WTC11 (cell line): ENCODE data around the gene NUDT17. TPM values are rescaled to one million over a fixed set of nuclear protein-coding genes. Genes with fewer than 3 reads are reported as not detected.

Source experiments
- ATAC-seq: fragments of 200-7000 bp; cut with Tn5 transposase; 2 replicates; pipeline ENCODE4 v1.10.0; 2021; ENCODE audit warnings: mild to moderate bottlenecking, moderate library complexity
- CTCF ChIA-PET: fragments of 300-600 bp; sonication (Branson Sonifier 250); formaldehyde crosslinking; loops from one replicate; lab custom pipeline; 2021; ENCODE audit warnings: antibody characterized with exemption; lab: Charles Lee
- POLR2A ChIA-PET: fragments of 350-600 bp; sonication (Branson Sonifier 250); formaldehyde crosslinking; loops from one replicate; lab custom pipeline; 2021; ENCODE audit warnings: antibody characterized with exemption; lab: Charles Lee
- DNase-seq: peaks from one replicate; pipeline ENCODE4 v3.0.0; 2021; ENCODE audit warnings: low spot score
- H3K27ac Mint-ChIP-seq: 2 replicates; pipeline ENCODE4 v1.8.0; 2021; ENCODE audit warnings: mixed read lengths
- H3K27me3 Mint-ChIP-seq: 2 replicates; pipeline ENCODE4 v1.8.0; 2021; ENCODE audit warnings: low read depth, mild to moderate bottlenecking, moderate library complexity, mixed read lengths
- H3K36me3 Mint-ChIP-seq: 2 replicates; pipeline ENCODE4 v1.8.0; 2021; ENCODE audit warnings: mixed read lengths
- H3K4me1 Mint-ChIP-seq: 2 replicates; pipeline ENCODE4 v1.8.0; 2022; ENCODE audit warnings: mixed read lengths
- H3K4me3 Mint-ChIP-seq: 2 replicates; pipeline ENCODE4 v1.8.0; 2021; ENCODE audit warnings: mild to moderate bottlenecking, moderate library complexity, mixed read lengths
- H3K9me3 Mint-ChIP-seq: 2 replicates; pipeline ENCODE4 v1.8.0; 2021; ENCODE audit warnings: mixed read lengths
- JAZF1 ChIP-seq: fragments of 250-450 bp; sonication (Bioruptor Pico); IDR thresholded peaks from 2 replicates; pipeline ENCODE4 v1.9.0; 2021; ENCODE audit warnings: moderate library complexity, mild to moderate bottlenecking, inconsistent platforms
- RORB ChIP-seq: fragments of 250-450 bp; sonication (Bioruptor Pico); IDR thresholded peaks from 2 replicates; pipeline ENCODE4 v1.9.0; 2021; ENCODE audit warnings: mild to moderate bottlenecking
- TEAD4 ChIP-seq: sonication (generic); formaldehyde crosslinking; IDR thresholded peaks from 2 replicates; pipeline ENCODE4 v1.8.0; 2022; ENCODE audit warnings: mild to moderate bottlenecking, missing genetic modification reagents
- ZBTB21 ChIP-seq: sonication (generic); formaldehyde crosslinking; IDR thresholded peaks from 2 replicates; pipeline ENCODE4 v1.8.1; 2023; ENCODE audit warnings: mild to moderate bottlenecking, missing genetic modification reagents, borderline replicate concordance
- ZNF138 ChIP-seq: sonication (generic); formaldehyde crosslinking; conservative IDR thresholded peaks from 2 replicates; pipeline ENCODE4 v1.8.1; 2022; ENCODE audit warnings: mild to moderate bottlenecking, moderate library complexity, missing genetic modification reagents
- ZNF317 ChIP-seq: sonication (generic); formaldehyde crosslinking; IDR thresholded peaks from 2 replicates; pipeline ENCODE4 v1.8.1; 2023; ENCODE audit warnings: low read depth, mild to moderate bottlenecking, moderate library complexity, missing genetic modification reagents, borderline replicate concordance
- total RNA-seq: library from RNA; stranded (reverse); gene quantifications from 3 replicates; pipeline ENCODE4 v1.2.3, GENCODE V29; 2021
- TF ChIP-seq, protein P1 (sequence below): sonication (generic); formaldehyde crosslinking; IDR thresholded peaks from 2 replicates; pipeline ENCODE4 v1.8.0; 2022; ENCODE audit warnings: mild to moderate bottlenecking, missing genetic modification reagents
- TF ChIP-seq, protein P2 (sequence below): fragments of 250-450 bp; sonication (Bioruptor Pico); IDR thresholded peaks from 2 replicates; pipeline ENCODE4 v1.9.0; 2021; ENCODE audit warnings: mild to moderate bottlenecking, borderline replicate concordance
- TF ChIP-seq, protein P3 (sequence below): sonication (generic); formaldehyde crosslinking; IDR thresholded peaks from 2 replicates; pipeline ENCODE4 v1.8.0; 2023; ENCODE audit warnings: mild to moderate bottlenecking, missing genetic modification reagents
- TF ChIP-seq, protein P4 (sequence below): sonication (generic); formaldehyde crosslinking; IDR thresholded peaks from 2 replicates; pipeline ENCODE4 v1.8.1; 2022; ENCODE audit warnings: mild to moderate bottlenecking, missing genetic modification reagents, moderate library complexity, borderline replicate concordance

NUDT17 gene
- total RNA-seq, 1 experiment from 2014 or later = 2.7 TPM

DNA sequence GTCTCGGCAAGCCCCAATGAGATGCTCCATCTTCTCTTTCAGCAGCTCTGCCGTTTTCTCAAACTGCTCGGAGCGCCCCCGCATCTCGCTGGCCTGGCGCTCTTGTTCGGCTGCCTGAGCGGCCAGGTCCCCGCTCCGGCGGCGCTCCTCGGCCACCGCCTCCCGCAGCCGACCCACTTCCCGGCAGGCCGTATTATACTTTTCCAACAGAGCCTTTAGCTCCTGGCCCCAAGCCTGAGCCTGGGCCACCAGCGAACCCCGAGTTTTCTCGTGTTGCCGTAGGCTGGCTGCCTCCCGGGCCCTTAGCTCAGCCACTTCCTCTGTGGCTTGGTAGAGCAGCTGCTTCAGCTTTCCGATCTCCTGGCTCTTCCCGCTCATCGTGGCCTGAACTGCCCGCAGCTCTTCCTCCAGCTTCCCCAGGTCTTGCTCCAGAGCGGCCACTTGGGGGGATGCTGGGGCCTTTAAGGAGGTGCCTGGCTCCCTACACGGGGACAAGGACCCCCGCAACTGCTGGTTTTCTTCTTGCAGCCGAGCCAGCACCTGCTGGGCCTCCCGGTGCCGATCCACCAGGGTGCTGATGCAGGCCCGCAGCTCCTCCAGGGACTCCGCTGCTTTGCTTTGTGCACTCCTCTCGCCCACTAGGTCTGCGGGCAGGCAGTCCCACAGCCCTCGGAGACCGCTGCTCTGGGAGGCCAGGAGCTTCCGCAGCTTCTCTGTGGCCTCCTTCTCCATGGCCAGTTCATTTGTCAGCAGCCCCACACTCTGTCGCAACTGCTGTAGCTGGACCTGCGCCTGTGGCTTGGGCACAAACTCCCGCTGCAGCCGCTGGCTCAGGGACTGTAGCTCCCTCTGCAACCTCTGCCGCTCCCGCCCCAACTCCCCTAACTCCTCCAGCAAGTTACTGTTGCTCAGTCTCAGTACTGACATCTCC, 26.8 kb downstream of the NUDT17 start:
- H3K4me3 Mint-ChIP-seq = peak overlapping the region; percentile 69
- no peak for TF ChIP-seq ZBTB21 (CRISPR knock-in tag)
- TF ChIP-seq, protein P1, sequence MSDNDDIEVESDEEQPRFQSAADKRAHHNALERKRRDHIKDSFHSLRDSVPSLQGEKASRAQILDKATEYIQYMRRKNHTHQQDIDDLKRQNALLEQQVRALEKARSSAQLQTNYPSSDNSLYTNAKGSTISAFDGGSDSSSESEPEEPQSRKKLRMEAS (CRISPR knock-in tag) = peak; percentile 8; the same call in 1 of the 2 replicates
- peaks cover 39% of the 10 kb centered on the region for H3K27me3 Mint-ChIP-seq
- peak; percentile 76 for ATAC-seq
- peak; percentile 57 for DNase-seq
- no peaks in the 10 kb centered on the region for H3K9me3 Mint-ChIP-seq
- peaks cover 37% of the 10 kb centered on the region for H3K4me1 Mint-ChIP-seq
- no peaks in the 10 kb centered on the region; the same call in 1 of the 2 replicates for H3K36me3 Mint-ChIP-seq
- no peak overlapping the region; the same call in 1 of the 2 replicates for H3K27ac Mint-ChIP-seq
- ChIA-PET POLR2A (interaction anchor here (0.5 to 2.9 kb wide), 6 partner anchors 9 to 55 kb away, joined by 3 to 46 read pairs (median 4); partner anchors contain the start of genes PIAS3 and RBM8A), CTCF (interaction anchor here (0.9 to 2.9 kb wide), 16 partner anchors 9 to 160 kb away, joined by 3 to 67 read pairs (median 6); partner anchors contain the start of genes ANKRD34A, ANKRD35, NUDT17 and PIAS3)

DNA sequence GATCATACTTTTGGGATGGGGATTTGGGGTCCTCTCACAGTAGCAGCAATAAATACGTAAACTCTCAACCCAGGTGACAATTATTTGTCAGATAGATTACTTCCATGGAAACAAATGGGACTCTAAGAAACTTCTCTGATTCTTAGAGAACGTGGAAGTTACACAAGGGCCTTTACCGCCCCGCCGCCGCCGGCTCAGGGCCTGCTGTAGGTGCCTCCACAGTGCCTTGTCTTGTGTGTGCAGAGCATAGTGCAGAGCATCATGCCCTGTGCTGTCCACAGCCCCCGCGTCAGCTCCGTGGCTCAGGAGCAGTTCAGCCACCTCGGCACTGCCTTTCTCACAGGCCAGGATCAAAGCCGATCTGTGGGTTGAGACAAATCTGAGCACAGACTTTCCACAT, 29.2 kb downstream of the NUDT17 start:
- CTCF ChIA-PET = no interaction called here
- peaks cover 32% of the 10 kb centered on the region for H3K4me1 Mint-ChIP-seq
- H3K4me3 Mint-ChIP-seq = no peak overlapping the region
- POLR2A ChIA-PET = no interaction called here
- H3K27me3 Mint-ChIP-seq = peaks cover 39% of the 10 kb centered on the region
- ATAC-seq (no peak), DNase-seq (no peak)
- TF ChIP-seq TEAD4 (CRISPR knock-in tag) = no peak
- H3K9me3 Mint-ChIP-seq = no peaks in the 10 kb centered on the region
- no peak overlapping the region for H3K27ac Mint-ChIP-seq
- H3K36me3 Mint-ChIP-seq = no peaks in the 10 kb centered on the region

DNA sequence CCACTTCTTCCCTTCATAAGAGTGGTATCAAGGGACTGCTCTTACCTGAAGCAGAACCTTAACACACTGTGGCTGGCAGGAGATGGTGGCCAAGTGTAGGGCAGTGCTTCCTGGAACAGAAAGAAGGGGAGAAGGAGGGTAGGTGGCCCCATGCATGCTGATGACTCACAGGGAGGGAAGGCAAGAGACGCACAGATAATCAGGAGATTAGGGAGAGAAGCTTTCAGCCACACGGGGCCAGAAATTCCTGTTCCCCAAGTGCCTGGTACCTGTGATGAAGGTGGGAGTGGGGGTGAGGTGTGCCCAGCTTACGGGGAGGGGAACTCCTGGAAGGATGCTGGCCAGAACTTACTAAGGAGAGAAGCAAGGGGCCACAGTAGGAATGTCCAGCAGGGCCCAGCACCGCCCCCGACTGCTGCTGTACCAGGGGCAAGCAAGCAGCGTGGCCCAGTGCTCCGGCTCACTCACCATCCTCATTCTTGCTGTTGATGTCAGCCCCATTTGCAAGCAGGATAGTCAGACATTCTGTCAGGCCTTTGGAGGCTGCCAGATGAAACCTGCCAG, 32.6 kb downstream of the NUDT17 start:
- Mint-ChIP-seq H3K36me3 (no peaks in the 10 kb centered on the region), H3K27ac (no peak overlapping the region), H3K9me3 (no peaks in the 10 kb centered on the region), H3K4me3 (no peak overlapping the region), H3K4me1 (peaks cover 24% of the 10 kb centered on the region), H3K27me3 (peaks cover 31% of the 10 kb centered on the region)
- ATAC-seq (0 out of 2 replicates have a peak, but pooled peaks have one; percentile 16), DNase-seq (no peak)
- ChIA-PET POLR2A (interaction anchor here (1.0 kb wide), 1 partner anchor 19 kb away, joined by 4 read pairs; the partner anchor contains the start of gene PIAS3), CTCF (interaction anchor here (3.3 to 4.5 kb wide), 2 partner anchors 14 to 32 kb away, joined by 22 to 45 read pairs; partner anchors contain the start of gene NUDT17)
- TF ChIP-seq, protein P2, sequence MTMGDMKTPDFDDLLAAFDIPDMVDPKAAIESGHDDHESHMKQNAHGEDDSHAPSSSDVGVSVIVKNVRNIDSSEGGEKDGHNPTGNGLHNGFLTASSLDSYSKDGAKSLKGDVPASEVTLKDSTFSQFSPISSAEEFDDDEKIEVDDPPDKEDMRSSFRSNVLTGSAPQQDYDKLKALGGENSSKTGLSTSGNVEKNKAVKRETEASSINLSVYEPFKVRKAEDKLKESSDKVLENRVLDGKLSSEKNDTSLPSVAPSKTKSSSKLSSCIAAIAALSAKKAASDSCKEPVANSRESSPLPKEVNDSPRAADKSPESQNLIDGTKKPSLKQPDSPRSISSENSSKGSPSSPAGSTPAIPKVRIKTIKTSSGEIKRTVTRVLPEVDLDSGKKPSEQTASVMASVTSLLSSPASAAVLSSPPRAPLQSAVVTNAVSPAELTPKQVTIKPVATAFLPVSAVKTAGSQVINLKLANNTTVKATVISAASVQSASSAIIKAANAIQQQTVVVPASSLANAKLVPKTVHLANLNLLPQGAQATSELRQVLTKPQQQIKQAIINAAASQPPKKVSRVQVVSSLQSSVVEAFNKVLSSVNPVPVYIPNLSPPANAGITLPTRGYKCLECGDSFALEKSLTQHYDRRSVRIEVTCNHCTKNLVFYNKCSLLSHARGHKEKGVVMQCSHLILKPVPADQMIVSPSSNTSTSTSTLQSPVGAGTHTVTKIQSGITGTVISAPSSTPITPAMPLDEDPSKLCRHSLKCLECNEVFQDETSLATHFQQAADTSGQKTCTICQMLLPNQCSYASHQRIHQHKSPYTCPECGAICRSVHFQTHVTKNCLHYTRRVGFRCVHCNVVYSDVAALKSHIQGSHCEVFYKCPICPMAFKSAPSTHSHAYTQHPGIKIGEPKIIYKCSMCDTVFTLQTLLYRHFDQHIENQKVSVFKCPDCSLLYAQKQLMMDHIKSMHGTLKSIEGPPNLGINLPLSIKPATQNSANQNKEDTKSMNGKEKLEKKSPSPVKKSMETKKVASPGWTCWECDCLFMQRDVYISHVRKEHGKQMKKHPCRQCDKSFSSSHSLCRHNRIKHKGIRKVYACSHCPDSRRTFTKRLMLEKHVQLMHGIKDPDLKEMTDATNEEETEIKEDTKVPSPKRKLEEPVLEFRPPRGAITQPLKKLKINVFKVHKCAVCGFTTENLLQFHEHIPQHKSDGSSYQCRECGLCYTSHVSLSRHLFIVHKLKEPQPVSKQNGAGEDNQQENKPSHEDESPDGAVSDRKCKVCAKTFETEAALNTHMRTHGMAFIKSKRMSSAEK (CRISPR knock-in tag) = no peak

DNA sequence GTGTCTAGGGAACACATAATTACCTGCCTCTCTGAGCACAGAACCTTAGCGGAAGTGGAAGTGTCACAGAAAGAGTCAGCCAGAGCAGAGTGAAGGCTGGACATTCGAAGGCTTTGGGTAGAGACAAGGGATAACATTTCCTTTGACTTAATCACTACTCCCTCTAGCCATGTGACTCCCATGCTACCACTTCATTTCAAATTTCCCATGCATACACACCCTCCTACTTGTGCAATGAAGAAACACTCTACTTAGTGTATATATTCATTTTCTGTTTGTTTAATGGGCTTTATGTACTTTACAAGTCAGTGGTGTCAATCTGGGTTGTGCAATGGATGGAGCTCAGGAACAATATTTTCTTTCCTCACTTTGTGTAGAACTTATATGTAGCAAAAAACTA, 33.3 kb downstream of the NUDT17 start:
- H3K27ac Mint-ChIP-seq = no peak overlapping the region
- H3K9me3 Mint-ChIP-seq = no peaks in the 10 kb centered on the region
- H3K4me3 Mint-ChIP-seq = no peak overlapping the region
- H3K4me1 Mint-ChIP-seq = peaks cover 21% of the 10 kb centered on the region
- H3K36me3 Mint-ChIP-seq = no peaks in the 10 kb centered on the region
- DNase-seq (no peak), ATAC-seq (no peak)
- ChIA-PET CTCF (interaction anchor here (1.6 to 4.5 kb wide), 4 partner anchors 13 to 33 kb away, joined by 7 to 45 read pairs (median 16); partner anchors contain the start of genes NUDT17 and PIAS3), POLR2A (interaction anchor here (1.0 kb wide), 1 partner anchor 19 kb away, joined by 4 read pairs; the partner anchor contains the start of gene PIAS3)
- no peak for TF ChIP-seq ZNF138
- TF ChIP-seq, protein P3, sequence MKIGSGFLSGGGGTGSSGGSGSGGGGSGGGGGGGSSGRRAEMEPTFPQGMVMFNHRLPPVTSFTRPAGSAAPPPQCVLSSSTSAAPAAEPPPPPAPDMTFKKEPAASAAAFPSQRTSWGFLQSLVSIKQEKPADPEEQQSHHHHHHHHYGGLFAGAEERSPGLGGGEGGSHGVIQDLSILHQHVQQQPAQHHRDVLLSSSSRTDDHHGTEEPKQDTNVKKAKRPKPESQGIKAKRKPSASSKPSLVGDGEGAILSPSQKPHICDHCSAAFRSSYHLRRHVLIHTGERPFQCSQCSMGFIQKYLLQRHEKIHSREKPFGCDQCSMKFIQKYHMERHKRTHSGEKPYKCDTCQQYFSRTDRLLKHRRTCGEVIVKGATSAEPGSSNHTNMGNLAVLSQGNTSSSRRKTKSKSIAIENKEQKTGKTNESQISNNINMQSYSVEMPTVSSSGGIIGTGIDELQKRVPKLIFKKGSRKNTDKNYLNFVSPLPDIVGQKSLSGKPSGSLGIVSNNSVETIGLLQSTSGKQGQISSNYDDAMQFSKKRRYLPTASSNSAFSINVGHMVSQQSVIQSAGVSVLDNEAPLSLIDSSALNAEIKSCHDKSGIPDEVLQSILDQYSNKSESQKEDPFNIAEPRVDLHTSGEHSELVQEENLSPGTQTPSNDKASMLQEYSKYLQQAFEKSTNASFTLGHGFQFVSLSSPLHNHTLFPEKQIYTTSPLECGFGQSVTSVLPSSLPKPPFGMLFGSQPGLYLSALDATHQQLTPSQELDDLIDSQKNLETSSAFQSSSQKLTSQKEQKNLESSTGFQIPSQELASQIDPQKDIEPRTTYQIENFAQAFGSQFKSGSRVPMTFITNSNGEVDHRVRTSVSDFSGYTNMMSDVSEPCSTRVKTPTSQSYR (CRISPR knock-in tag) = no peak
- TF ChIP-seq ZNF317 (CRISPR knock-in tag) = no peak
- no peak for TF ChIP-seq TEAD4 (CRISPR knock-in tag)
- TF ChIP-seq, protein P4, sequence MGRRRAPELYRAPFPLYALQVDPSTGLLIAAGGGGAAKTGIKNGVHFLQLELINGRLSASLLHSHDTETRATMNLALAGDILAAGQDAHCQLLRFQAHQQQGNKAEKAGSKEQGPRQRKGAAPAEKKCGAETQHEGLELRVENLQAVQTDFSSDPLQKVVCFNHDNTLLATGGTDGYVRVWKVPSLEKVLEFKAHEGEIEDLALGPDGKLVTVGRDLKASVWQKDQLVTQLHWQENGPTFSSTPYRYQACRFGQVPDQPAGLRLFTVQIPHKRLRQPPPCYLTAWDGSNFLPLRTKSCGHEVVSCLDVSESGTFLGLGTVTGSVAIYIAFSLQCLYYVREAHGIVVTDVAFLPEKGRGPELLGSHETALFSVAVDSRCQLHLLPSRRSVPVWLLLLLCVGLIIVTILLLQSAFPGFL = no peak
- TF ChIP-seq RORB = no peak
- no peak for TF ChIP-seq JAZF1 (CRISPR knock-in tag)
- H3K27me3 Mint-ChIP-seq = peaks cover 30% of the 10 kb centered on the region
